H54 (cell line): Measurements from ENCODE around the gene TANGO6.

Experiments
- DNase-seq: peaks from one replicate; pipeline ENCODE4 v3.0.0; 2011; ENCODE audit warnings: low spot score, mixed read lengths; ENCODE audit not compliant: insufficient read length
- FAIRE-seq: peaks from 3 replicates; lab custom pipeline; 2011; peaks lifted over from hg19 to GRCh38; lab: Jason Lieb, UNC
- POLR2A ChIP-seq: IDR thresholded peaks from 2 replicates; pipeline ENCODE4 v1.6.1; 2011; ENCODE audit warnings: low read depth, mild to moderate bottlenecking, low read length

Gene TANGO6

GRCh38 chr16:68943961-68944360 is 100.6 kb downstream of the TANGO6 start:
- TF ChIP-seq POLR2A: no peak
- DNase-seq (no peak), FAIRE-seq (no peak)

- no peak for DNase-seq
- TF ChIP-seq POLR2A: no peak
- no peak for FAIRE-seq
Observed at GRCh38 chr16:68948230-68948910, 105.0 kb downstream of the TANGO6 start.

- DNase-seq (peak; percentile 47), FAIRE-seq (peak; percentile 88)
- TF ChIP-seq POLR2A: no peak
Observed at GRCh38 chr16:68951991-68952877, 108.9 kb downstream of the TANGO6 start.

- no peak for DNase-seq
- FAIRE-seq: no peak
- TF ChIP-seq POLR2A: no peak
Observed at GRCh38 chr16:68954911-68955635, 111.7 kb downstream of the TANGO6 start.

- DNase-seq (no peak), FAIRE-seq (no peak)
- no peak for TF ChIP-seq POLR2A
Observed at GRCh38 chr16:68960910-68961309, 117.6 kb downstream of the TANGO6 start.

- DNase-seq (no peak), FAIRE-seq (no peak)
Observed at GRCh38 chr16:68961778-68962402, 118.6 kb downstream of the TANGO6 start.

GRCh38 chr16:68969338-68969737 is 126.0 kb downstream of the TANGO6 start:
- no peak for FAIRE-seq
- TF ChIP-seq POLR2A: no peak
- DNase-seq: no peak

More at GRCh38 chr16:68961778-68962402, 118.6 kb downstream of the TANGO6 start:
- TF ChIP-seq POLR2A: no peak

- no peak for DNase-seq
- TF ChIP-seq POLR2A: no peak
- FAIRE-seq: no peak
Observed at GRCh38 chr16:68972013-68972412, 128.7 kb downstream of the TANGO6 start.

- DNase-seq: no peak
- TF ChIP-seq POLR2A: no peak
- FAIRE-seq: no peak
Observed at GRCh38 chr16:68972720-68973119, 129.4 kb downstream of the TANGO6 start.

GRCh38 chr16:68973611-68974120 is 130.3 kb downstream of the TANGO6 start:
- TF ChIP-seq POLR2A: no peak
- FAIRE-seq: no peak

GRCh38 chr16:68978303-68978954 is 135.1 kb downstream of the TANGO6 start:
- TF ChIP-seq POLR2A: no peak
- DNase-seq: no peak
- no peak for FAIRE-seq

More at GRCh38 chr16:68973611-68974120, 130.3 kb downstream of the TANGO6 start:
- DNase-seq: no peak

- FAIRE-seq (no peak), DNase-seq (no peak)
- no peak for TF ChIP-seq POLR2A
Observed at GRCh38 chr16:68980695-68981315, 137.5 kb downstream of the TANGO6 start.

- DNase-seq (no peak), FAIRE-seq (no peak)
- TF ChIP-seq POLR2A: no peak
Observed at GRCh38 chr16:68981971-68982370, 138.6 kb downstream of the TANGO6 start.
